MG63 (cell line): Measurements from ENCODE around the gene AOPEP. TPM values are rescaled to one million over a fixed set of nuclear protein-coding genes. Genes with fewer than 3 reads are reported as not detected.

ENCODE experiments used
- DNase-seq: peaks from one replicate; pipeline ENCODE4 v3.0.0-alpha.2; 2020
- H3K27me3 ChIP-seq: fragments of 250-450 bp; sonication (Bioruptor Pico); 2 replicates; pipeline ENCODE4 v1.5.1; 2020; ENCODE audit warnings: mild to moderate bottlenecking, moderate library complexity
- H3K36me3 ChIP-seq: fragments of 250-450 bp; sonication (Bioruptor Pico); 2 replicates; pipeline ENCODE4 v1.5.1; 2020; ENCODE audit warnings: mild to moderate bottlenecking, moderate library complexity
- H3K4me3 ChIP-seq: fragments of 250-450 bp; sonication (Bioruptor Pico); 2 replicates; pipeline ENCODE4 v1.5.1; 2020; ENCODE audit warnings: mild to moderate bottlenecking, moderate library complexity
- H3K9me3 ChIP-seq: fragments of 250-450 bp; sonication (Bioruptor Pico); 2 replicates; pipeline ENCODE4 v1.5.1; 2020; ENCODE audit warnings: mild to moderate bottlenecking, moderate library complexity
- total RNA-seq: library from RNA; depleted of rRNA; stranded (reverse); fragments of >200 nt; shearing (Covaris generic); gene quantifications from 2 replicates; pipeline ENCODE4 v1.2.3, GENCODE V29; 2014; ENCODE audit warnings: low replicate concordance

AOPEP gene
- total RNA-seq, 1 experiment from 2014 or later = 91.4 TPM

DNA sequence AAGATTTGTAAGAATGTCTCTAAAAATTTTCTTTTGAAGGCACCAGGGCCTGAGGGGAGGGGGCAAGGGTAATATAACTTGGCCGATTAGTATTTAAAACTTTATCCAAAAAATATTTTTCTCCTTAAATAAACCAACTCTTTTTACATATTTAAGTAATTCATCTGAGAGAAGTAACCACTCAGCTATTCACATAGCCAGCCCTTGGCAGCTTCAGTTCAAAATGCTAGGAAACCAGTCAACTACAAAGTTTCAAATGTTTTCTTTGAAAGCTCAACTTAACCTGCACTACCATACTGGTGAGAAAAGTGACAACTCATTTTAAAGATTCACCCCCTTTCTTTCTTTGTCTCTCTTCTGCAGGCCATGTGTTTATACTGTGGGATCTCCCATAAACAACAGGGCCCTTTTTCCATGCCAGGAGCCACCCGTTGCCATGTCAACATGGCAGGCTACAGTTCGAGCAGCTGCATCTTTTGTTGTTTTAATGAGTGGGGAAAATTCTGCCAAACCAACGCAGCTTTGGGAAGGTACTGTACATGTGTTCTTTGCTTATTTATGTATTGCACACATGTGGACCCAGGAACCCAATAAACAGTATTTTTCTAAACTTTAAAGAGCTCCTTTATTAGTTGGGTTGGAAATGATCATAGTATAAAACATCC lies 46.3 kb downstream of the AOPEP start:
- H3K36me3 ChIP-seq = peaks cover 4% of the 10 kb centered on the region
- peak; percentile 83 for DNase-seq
- H3K9me3 ChIP-seq = no peaks in the 10 kb centered on the region
- H3K4me3 ChIP-seq = no peak overlapping the region
- no peaks in the 10 kb centered on the region for H3K27me3 ChIP-seq

DNA sequence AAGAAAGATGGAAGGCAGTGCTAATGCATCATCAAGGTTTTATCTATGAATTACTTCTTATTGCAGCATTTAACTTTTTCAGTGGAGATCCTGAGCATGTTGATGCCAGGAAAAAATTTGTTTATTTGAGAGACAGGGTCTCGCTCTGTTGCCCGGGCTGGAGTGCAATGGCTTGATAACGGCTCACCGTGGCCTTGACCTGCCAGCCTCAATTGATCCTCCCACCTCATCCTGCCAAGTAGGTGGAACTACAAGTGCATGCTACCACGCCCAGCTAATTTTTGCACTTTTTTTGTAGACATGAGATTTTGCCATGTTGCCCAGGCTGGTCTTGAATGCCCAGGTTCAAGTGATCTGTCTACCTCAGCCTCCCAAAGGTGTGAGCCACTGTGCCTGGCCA lies 47.2 kb downstream of the AOPEP start:
- peaks cover 6% of the 10 kb centered on the region for H3K36me3 ChIP-seq
- H3K4me3 ChIP-seq = no peak overlapping the region
- no peaks in the 10 kb centered on the region for H3K27me3 ChIP-seq
- DNase-seq = no peak
- H3K9me3 ChIP-seq = no peaks in the 10 kb centered on the region

DNA sequence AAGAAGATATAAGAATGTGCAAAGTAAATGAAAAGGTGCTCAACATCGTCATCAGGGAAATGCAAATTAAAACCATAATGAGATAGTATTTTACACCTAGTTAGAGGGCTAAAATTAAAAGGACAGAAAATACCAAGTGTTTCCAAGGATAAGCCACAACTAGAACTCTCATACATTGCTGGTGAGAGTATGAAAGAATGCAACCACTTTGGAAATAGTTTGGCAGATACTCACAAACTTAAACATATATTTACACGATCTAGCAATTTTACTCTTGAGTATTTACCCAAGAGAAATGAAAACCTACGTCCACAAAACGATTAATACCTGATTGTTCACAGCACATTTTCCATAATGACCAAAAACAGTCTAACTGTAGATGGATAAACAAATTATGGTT lies 51.5 kb downstream of the AOPEP start:
- peaks cover 4% of the 10 kb centered on the region; the same call in 1 of the 2 replicates for H3K36me3 ChIP-seq
- no peaks in the 10 kb centered on the region for H3K9me3 ChIP-seq
- no peak overlapping the region for H3K4me3 ChIP-seq
- DNase-seq = no peak
- H3K27me3 ChIP-seq = no peaks in the 10 kb centered on the region

DNA sequence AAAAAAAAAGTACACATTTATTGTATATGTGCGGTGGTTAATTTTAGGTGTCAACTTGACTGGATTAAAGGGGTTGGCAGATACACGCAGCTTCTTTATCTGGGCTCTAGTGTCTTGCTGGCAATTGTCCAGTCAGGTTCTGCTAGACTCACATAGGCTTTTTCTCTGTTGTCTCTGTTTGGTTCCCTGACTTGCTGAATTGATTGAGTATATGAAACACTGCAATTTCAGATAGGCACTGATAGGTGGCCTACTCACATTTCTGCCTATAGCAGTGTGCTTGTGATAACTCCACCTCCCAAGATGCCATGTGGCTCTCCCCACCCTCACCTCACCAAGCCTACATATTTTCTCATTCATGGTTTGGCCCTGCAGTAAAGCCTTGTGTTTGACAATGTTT lies 52.5 kb downstream of the AOPEP start:
- no peaks in the 10 kb centered on the region for H3K9me3 ChIP-seq
- DNase-seq = no peak
- peaks cover 4% of the 10 kb centered on the region; the same call in 1 of the 2 replicates for H3K36me3 ChIP-seq
- H3K27me3 ChIP-seq = no peaks in the 10 kb centered on the region
- H3K4me3 ChIP-seq = no peak overlapping the region

DNA sequence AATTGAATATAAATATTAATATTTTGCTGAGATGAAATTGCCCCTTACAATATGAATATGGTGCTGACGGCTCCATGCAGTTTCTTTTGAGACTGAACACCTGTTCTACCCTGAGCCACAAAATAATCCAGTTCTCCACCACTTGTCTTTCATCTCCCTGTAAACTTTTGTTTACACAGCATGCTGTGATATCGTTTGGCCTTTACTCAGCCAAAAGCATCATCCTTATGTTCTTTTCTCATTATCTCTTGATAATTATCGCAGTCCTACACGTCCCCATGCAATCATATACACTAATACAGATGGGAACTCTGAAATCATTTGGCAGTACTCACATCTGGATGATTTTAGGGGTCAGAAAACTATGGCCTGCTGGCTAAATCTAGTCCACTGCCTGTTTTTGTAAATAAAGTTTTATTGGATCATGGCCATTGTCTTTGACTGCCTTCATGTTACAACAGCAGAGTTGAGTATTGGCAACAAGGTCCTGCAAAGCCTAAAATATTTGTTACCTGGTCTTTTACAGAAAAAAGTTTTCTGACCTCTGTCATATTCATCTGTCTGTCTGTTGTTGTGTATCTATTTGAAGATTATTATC lies 53.3 kb downstream of the AOPEP start:
- no peak overlapping the region for H3K4me3 ChIP-seq
- H3K27me3 ChIP-seq = no peaks in the 10 kb centered on the region
- DNase-seq = no peak
- peaks cover 4% of the 10 kb centered on the region; the same call in 1 of the 2 replicates for H3K36me3 ChIP-seq
- no peaks in the 10 kb centered on the region for H3K9me3 ChIP-seq

DNA sequence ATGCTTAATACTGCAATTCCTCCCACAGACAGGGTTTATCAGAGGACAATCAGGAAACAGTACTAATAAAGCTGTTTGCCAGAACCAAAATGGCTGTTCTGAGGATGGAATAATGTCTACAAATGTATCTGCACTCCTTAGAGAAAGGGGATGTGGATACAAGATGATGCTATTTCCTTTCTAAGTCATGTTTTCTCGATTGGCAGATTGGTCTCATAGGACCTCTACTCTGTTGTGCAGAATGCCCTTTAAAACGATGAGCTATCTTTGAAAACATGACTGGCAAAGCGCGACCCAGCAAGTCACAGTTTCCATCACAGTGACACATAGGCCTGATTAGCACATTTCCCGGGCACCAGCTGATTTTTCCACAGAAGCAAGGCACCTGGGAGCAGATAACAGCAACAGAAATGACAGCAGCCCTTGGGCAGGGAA lies 54.0 kb downstream of the AOPEP start:
- peaks cover 4% of the 10 kb centered on the region; the same call in 1 of the 2 replicates for H3K36me3 ChIP-seq
- H3K9me3 ChIP-seq = no peaks in the 10 kb centered on the region
- H3K4me3 ChIP-seq = no peak overlapping the region
- H3K27me3 ChIP-seq = no peaks in the 10 kb centered on the region
- DNase-seq = no peak

DNA sequence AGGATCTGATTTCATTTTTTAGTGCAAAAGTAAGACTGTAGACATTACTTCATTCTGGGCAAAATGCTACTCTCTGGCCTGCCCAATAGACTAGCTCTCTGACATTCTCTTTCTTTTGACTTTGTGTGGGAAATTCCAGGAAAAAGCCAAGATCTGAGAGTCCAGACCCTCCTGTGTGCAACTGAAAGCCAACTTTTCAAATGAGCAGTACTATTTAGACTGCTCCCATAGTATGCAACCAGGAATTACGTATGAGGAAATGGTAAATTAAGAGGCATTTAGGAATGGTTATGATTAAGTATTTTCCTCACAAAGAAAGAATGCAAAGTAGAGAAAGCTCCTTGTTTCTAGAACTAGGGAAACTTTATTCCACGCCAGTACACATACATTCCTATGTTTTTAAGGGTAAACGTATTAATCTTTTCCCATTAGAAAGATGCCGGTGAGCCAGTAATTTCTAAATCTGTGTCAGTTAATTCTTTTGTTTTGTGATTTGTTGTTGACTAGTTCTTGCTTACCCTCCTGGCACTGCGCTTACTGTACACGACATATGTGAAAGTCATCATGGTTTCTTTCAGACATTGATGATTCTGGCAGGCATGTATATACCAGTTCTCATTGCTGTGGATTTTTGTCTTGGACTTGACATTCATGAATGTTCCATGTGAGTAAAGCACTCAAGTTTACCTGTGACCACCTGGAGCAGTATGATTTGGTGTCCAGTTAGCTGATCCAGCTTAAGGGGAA lies 56.0 kb downstream of the AOPEP start:
- no peaks in the 10 kb centered on the region for H3K27me3 ChIP-seq
- H3K9me3 ChIP-seq = no peaks in the 10 kb centered on the region
- no peak overlapping the region for H3K4me3 ChIP-seq
- DNase-seq = peak; percentile 15
- H3K36me3 ChIP-seq = peaks cover 4% of the 10 kb centered on the region; the same call in 1 of the 2 replicates

DNA sequence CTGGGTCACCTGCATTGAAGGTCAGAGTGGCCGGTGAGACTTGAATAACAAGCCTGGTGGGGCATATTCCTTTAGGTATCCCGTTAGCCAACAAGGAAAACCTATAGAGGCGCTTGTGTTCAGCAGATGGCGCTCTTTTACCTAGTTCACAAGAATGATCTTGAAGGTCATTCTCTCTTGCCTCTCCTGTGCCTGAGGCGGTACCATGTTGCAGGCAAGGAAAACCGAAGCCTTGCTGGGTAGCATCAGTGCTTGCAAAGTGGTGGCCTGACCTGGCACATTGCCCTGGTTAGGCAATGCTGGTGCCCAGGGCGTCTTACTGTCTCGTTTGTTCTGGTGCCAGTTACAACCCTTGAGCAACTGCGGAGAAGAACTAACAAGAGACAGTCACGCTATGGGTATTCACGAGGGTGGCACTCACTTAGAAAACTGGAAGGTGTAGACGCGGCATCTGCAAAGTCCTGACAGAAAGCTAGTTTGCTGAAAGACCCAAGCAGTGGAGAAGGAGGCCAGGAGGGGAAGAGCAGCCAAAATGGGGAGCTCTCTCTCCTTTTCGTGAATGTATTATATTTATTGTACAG lies 56.7 kb downstream of the AOPEP start:
- no peaks in the 10 kb centered on the region for H3K9me3 ChIP-seq
- H3K36me3 ChIP-seq = no peaks in the 10 kb centered on the region
- no peaks in the 10 kb centered on the region for H3K27me3 ChIP-seq
- DNase-seq = peak; percentile 98
- no peak overlapping the region for H3K4me3 ChIP-seq

DNA sequence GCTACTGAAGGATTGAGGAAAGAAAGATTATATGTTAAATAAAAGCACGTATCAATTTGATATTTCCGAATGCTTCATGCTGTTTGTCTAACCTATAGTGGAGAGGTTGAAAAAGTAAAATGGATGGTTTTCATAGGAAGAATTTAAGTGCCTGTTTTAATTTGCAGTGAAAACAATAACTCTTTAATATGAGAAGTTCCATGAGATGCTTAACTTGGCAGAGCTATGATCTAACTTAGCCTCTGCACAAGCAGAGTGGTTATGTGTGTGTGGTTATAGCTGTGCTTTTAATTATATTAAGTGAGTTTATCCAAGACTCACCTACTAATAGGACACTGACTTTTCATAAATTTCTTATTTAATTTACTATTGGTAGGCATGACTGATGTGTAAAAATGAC lies 57.4 kb downstream of the AOPEP start:
- Histone ChIP-seq H3K4me3 (no peak overlapping the region), H3K9me3 (no peaks in the 10 kb centered on the region), H3K36me3 (no peaks in the 10 kb centered on the region), H3K27me3 (no peaks in the 10 kb centered on the region)
- DNase-seq = no peak

DNA sequence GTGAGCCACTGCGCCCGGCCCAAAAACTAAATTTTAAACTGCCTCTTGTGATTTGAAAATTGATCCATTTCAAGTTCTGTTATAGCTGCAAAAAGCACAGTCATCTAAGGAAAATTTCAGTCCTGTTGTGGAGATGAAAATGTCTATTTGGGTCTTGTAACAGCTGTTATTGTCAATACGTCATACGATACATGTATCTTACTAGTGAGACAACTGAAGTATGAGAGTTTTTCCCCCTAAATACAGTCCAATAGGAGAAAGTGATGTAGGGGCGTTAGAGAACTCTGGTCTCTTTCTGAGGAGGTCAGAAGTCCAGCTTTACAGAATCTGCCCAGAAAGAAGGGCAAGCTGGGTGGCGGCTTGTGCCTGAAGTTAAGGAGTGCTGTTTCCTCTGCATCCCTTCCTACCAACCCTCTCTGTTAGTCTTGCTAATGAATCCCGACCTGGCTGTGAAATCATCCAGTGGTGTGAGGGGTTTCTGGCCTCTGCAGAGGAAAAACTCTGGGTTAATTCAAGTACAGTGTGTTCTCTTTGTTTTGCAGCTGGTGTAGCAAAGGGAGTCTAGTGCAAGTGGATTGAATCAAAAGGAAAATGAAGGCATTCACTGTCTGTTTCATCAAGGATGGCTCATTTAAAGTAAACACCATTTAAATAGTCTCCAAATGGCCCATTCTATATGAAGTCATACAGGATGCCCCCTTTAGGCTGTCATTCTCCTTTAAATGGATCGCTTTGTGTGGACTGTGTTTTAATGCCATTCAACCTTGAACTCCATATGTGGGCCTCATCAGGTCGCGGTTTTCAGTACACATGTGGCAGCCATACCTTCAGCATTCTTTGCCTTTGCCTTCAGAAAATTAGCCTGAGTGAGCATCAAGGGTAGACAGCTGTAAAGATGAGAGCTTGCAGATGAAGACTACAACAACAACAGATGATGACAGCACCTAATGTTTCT lies 59.0 kb downstream of the AOPEP start:
- no peaks in the 10 kb centered on the region for H3K27me3 ChIP-seq
- H3K36me3 ChIP-seq = no peaks in the 10 kb centered on the region; the same call in 1 of the 2 replicates
- H3K4me3 ChIP-seq = no peak overlapping the region
- no peaks in the 10 kb centered on the region for H3K9me3 ChIP-seq
- DNase-seq = no peak

DNA sequence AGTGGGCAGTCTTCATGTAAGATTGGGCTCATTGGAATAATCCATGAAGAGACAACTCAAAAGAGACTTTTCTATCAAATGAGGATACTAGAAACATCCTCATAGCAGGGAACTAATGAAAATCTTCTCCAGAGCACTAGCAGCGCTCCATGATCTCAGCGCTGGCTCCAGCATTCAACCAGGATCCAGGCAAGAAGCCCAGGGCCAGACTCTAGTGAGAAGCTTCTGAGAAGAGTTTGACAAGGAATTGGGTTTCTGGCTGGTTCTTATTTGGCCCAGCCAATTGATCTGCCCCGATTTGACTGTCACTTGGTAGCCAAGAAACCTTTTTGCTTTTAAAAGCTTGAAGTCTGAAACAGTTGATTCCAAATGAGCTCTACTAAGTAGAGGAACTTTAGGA lies 60.1 kb downstream of the AOPEP start:
- Histone ChIP-seq H3K9me3 (no peaks in the 10 kb centered on the region), H3K36me3 (peaks cover 5% of the 10 kb centered on the region), H3K27me3 (no peaks in the 10 kb centered on the region), H3K4me3 (no peak overlapping the region)
- DNase-seq = no peak

DNA sequence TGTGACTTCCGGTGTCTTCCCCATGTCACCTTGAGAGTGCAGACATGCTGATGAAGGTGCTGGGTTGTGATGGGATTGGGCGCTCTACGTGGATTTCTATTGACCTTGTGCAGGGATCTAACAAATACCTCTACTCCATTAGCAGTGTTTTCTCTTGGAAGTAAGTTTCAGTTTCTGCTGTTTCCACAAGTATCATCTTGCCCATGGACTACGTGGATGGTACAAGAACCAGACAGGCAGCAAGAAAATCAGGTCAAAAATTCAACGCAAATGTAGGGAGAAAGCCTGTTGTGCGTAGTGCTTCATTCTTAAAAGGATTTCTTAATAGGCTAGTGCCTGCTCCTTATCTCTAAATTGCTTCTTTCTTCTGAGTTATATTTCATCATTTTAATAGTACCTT lies 60.8 kb downstream of the AOPEP start:
- Histone ChIP-seq H3K27me3 (no peaks in the 10 kb centered on the region), H3K36me3 (peaks cover 5% of the 10 kb centered on the region), H3K9me3 (no peaks in the 10 kb centered on the region), H3K4me3 (no peak overlapping the region)
- no peak for DNase-seq

DNA sequence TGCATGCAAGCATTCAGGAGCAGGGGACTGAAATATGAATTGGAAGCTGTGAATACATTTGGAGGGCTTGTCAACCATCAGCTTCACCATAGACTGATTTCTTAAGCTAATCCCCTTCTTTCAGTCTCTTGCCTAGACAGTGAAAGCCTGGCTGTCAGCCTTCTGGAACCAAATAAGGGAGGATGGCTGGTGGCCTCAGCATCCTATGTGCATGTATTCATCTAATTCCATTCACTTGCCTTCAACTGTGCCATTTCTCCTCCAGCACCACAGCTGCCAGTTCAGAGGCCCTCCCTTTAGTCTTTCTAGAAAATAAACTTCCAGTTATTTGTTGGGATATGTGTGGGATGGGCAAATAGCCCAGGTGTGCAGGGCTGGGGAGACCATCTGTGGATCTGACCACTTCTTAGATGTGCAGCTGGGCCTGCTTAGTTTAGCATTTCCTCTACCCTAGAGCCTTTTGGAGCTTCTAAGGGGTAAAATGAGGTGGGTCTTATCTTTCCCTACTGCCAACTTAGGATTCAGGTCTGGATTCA lies 62.1 kb downstream of the AOPEP start:
- no peak overlapping the region for H3K4me3 ChIP-seq
- no peaks in the 10 kb centered on the region for H3K27me3 ChIP-seq
- H3K9me3 ChIP-seq = no peaks in the 10 kb centered on the region
- no peak for DNase-seq
- peaks cover 10% of the 10 kb centered on the region for H3K36me3 ChIP-seq

DNA sequence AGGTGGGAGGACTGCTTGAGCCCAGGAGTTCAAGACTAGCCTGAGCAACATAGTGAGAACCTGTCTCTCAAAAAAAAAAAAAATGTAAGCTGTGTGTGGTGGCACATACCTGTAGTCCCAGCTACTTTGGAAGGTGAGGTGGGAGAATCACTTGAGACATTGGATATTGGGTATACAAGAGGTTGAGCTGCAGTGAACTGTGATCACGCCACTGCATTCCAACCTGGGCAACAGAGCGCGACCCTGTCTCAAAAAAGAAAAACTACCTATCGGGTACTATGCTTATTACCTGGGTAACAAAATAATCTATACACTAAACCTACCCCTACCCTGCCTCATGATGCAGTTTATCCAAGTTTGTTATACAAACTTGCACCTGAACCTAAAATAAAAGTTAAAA lies 64.9 kb downstream of the AOPEP start:
- Histone ChIP-seq H3K27me3 (no peaks in the 10 kb centered on the region), H3K9me3 (peaks cover 3% of the 10 kb centered on the region; the same call in 1 of the 2 replicates), H3K36me3 (peaks cover 23% of the 10 kb centered on the region), H3K4me3 (no peak overlapping the region)
- DNase-seq = no peak

DNA sequence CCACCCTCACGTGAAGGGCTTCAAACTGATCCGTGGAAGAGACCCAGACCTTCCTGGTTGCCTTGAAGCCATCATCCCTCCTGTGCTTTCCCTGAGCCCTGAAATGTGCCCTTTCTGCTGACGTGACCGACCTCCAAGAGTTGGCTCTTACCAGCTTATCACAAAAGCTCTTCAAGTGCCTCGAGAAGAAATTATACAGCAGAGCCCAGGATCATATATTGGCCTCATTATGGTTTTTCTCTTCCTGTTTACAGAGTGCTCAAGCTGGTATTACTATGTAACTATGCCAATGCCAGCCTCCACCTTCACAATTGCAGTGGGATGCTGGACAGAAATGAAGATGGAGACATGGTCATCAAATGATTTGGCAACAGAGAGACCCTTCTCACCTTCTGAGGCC lies 66.0 kb downstream of the AOPEP start:
- H3K36me3 ChIP-seq = peaks cover 23% of the 10 kb centered on the region
- peak; percentile 43 for DNase-seq
- no peaks in the 10 kb centered on the region for H3K27me3 ChIP-seq
- H3K4me3 ChIP-seq = no peak overlapping the region
- peaks cover 3% of the 10 kb centered on the region; the same call in 1 of the 2 replicates for H3K9me3 ChIP-seq
